IPS-18c (cell line): ENCODE data around the gene ST3GAL6.

ENCODE experiments used
- H3K4me3 ChIP-seq: 2 replicates; pipeline ENCODE4 v1.7.0; 2013; ENCODE audit warnings: low read depth, mild to moderate bottlenecking, low read length, moderate library complexity; ENCODE audit not compliant: insufficient read depth
- H3K9me3 ChIP-seq: one replicate; pipeline ENCODE4 v1.6.1; 2013; ENCODE audit warnings: mild to moderate bottlenecking, low read length, moderate library complexity; ENCODE audit not compliant: control insufficient read depth, insufficient read depth

ST3GAL6 gene, protein sequence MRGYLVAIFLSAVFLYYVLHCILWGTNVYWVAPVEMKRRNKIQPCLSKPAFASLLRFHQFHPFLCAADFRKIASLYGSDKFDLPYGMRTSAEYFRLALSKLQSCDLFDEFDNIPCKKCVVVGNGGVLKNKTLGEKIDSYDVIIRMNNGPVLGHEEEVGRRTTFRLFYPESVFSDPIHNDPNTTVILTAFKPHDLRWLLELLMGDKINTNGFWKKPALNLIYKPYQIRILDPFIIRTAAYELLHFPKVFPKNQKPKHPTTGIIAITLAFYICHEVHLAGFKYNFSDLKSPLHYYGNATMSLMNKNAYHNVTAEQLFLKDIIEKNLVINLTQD

DNA sequence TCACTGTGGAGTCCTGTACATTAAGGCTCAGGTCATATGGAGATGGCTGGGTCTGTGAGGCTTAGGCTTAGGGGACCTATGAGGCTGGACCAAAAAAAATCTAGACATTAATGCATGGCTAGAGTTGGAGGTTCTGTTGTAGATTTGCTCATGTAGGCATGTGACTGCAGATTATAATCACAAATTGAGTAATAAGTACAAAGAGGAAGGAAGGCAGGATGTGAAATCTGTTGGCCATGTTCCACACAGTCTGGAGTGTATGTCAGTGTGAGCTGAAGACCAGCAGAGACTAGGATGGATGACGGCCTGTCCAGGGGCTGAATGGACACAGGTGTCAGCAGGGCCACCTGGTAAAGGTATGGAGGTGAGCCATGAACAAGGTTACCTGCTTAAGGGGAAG lies at the start of gene ST3GAL6:
Gene ST3GAL6, plus strand, starts transcription at position 265 of the 400 bp plus-strand sequence. CDS start 5,101 bp downstream, outside the sequence.
- Histone ChIP-seq H3K4me3 (no peak within 1 kb of the TSS), H3K9me3 (no peaks in the 10 kb centered on the region)

DNA sequence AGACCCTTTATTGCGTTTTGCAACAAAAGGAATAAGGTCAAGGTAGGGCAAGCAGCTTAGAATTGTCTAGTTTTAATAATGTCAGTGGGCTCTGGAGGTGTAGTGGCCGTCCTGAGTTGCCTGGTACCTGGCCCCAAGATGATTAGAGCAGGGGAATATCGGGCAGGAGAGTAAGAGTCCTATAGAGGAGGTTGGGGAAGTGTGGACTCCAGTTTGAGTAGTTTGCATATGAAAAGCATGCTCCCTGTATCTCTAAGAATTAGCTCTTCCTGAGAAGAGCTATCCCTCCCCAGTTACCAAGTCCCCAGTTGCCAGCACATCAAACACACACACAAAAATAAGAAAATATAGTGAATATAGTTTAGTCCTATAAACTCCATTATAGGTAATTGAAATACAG lies 49.2 kb upstream of the ST3GAL6 start:
- Histone ChIP-seq H3K4me3 (no peak overlapping the region), H3K9me3 (no peaks in the 10 kb centered on the region)

DNA sequence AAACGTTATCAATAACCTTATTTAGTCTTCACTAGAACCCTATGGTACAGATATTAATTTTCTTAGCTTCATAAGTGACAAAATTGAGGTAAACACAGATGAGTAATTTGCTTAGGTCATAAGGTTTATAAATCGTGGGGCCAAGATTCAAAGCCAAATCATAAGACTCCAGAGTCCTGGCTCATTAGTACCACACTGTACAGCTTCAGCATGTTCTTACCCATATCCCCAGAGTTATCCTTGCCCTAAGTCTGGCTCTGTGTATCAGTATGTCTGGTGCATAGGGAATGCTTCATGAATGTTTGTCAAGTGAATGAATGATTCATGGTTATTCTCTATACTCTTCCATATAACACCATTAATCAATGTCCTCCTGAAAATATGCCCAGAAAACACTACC lies 45.6 kb upstream of the ST3GAL6 start:
- Histone ChIP-seq H3K9me3 (no peaks in the 10 kb centered on the region), H3K4me3 (no peak overlapping the region)

DNA sequence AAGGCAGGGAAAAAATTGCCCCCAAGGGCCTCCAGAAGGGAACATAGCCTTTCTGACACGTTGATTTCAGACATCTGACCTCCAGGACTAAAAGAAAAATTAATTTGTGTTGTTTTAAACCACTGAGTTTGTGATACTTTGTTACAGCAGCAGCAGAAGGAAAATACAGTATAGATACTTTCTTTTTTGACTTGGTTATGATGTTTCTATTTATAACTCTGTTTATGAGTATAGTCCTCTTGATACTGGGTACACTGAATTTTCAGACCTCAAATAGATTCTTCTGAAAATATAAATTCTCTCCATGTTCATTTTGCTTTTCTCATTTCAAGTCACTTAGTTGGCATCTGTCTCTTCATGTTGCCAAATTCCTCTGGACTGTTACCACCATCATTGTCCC lies 44.4 kb upstream of the ST3GAL6 start:
- no peaks in the 10 kb centered on the region for H3K9me3 ChIP-seq

DNA sequence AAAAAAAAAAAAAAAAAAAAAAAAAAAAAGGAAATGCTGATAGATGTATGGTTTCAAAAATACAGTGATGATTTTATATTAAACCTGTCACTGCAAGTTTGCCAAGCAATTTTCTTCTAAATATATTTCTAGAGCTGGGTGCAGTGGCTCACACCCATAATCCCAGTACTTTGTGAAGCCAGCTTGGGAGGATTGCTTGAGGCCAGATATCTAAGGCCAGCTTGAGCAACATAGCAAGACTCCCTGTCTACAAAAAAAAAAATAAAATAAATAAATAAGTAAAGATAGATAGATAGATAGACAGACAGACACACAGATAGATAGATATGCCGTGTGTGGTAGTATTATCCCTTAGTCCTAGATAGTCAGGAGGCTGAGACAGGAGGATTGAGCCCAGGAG lies 41.4 kb upstream of the ST3GAL6 start:
- no peak overlapping the region for H3K4me3 ChIP-seq
- no peaks in the 10 kb centered on the region for H3K9me3 ChIP-seq

More for the DNA sequence above, 44.4 kb upstream of the ST3GAL6 start:
- H3K4me3 ChIP-seq: no peak overlapping the region

DNA sequence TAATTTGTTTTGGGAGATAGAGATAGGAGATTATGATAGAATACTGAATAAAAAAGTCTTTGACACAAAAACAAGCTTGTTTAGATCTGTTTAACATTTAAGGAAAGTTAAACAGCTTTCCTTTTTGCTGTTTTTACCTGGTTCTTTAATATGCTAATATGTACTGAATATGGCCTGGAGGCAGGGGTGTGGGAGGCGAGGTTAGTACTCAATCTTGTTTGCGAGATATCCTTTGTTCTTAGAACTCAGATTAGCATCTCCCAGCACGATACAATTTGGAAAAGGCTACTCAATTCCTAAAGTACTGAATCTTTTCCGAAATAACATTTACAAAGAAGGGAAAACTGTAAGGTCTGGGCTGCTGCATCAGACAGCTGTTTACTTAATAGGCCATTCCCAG lies 40.8 kb upstream of the ST3GAL6 start:
- H3K4me3 ChIP-seq: no peak overlapping the region
- no peaks in the 10 kb centered on the region for H3K9me3 ChIP-seq

DNA sequence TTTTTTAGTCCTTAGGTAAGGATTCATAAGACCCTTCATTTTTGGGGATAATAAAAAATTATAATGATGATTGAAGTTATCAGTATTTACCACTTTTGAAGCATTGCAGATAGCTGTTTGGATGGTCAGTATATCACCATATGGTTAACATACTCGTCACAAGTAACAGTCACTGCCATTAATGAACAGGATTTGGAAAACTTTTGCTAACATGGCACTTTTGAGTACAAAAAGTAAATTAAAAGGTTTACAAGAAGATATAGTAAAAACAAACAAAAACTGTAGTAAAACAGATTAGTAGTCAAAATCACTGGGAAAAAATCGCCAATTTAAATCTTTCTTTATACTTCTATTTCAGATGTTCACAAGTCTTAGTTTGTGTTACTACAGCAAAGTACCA lies 37.8 kb upstream of the ST3GAL6 start:
- no peak overlapping the region for H3K4me3 ChIP-seq
- H3K9me3 ChIP-seq: no peaks in the 10 kb centered on the region

DNA sequence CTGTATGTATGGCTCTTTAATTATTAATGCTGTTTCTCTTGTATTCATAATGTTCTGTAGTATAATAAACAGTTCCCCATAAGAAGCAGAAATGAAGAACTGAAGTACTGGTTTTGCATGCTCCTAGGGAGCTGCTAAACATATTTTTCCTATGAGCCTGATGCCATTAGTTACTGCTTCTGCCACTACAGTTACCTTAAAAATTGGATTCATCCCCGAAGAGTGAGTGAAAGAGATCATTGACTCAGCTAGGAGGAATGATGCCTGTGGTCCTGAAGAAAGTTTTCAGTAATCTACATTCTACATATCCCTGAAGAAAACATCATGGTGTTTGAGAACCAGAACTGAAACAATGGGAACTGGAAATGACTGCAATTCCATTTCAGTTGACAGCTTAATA lies 37.1 kb upstream of the ST3GAL6 start:
- H3K4me3 ChIP-seq: no peak overlapping the region

DNA sequence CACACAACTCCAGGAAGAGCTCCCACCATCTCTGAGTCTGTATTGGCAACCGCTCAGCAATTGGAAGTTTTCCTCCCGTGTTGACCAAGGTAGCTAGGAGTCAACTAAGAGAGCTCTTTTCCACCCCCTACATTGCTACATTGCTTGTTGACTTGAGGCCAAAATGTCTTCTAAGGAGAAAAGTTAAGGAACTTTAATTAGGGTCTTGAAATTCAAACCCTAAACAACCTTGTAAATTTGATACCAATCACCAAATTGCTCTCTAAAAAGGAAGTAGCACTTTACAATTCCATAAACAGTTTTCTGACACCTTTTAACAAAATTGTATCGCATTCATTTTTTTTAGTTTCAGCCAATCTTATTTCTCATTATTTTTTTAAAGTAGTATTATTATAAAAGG lies 35.5 kb upstream of the ST3GAL6 start:
- no peaks in the 10 kb centered on the region for H3K9me3 ChIP-seq

More for the DNA sequence above, 37.1 kb upstream of the ST3GAL6 start:
- H3K9me3 ChIP-seq: no peaks in the 10 kb centered on the region

DNA sequence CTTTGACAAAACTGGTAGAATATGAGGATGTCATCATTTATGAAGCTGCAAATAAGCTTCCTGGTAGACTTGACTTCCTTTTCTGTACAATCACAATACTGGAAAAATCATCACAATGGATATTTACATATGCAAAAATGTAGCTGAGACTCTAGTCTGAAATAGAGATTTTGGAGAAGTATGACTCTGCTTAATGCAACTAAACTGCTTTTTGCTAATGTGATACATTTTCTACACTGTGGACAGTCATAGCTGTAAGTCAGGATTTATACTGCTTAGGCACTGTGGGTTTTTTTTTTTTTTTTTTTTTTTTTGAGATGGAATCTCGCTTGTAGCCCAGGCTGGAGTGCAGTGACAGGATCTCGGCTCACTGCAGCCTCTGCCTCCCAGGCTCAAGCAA lies 34.5 kb upstream of the ST3GAL6 start:
- H3K9me3 ChIP-seq: no peaks in the 10 kb centered on the region
- no peak overlapping the region for H3K4me3 ChIP-seq

More for the DNA sequence above, 35.5 kb upstream of the ST3GAL6 start:
- H3K4me3 ChIP-seq: no peak overlapping the region

DNA sequence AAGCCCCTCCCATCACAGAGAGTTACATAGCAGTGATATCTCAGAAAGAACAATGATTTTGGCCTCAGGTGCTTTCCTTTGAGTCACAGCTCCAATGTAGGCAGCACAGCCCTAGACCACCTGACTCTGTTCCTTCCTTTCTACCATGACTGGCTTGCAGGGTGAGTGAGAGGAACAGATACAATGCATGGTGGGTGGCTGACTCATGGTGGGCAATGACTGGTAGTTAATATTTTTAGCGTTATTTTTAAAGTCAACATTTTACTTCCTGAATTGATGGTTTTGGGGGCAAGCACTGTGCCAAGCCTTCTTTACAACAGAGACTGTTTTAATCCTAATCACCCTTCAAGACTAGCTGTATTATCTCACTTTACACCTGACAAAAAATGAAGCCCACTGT lies 32.8 kb upstream of the ST3GAL6 start:
- Histone ChIP-seq H3K4me3 (no peak overlapping the region), H3K9me3 (no peaks in the 10 kb centered on the region)

DNA sequence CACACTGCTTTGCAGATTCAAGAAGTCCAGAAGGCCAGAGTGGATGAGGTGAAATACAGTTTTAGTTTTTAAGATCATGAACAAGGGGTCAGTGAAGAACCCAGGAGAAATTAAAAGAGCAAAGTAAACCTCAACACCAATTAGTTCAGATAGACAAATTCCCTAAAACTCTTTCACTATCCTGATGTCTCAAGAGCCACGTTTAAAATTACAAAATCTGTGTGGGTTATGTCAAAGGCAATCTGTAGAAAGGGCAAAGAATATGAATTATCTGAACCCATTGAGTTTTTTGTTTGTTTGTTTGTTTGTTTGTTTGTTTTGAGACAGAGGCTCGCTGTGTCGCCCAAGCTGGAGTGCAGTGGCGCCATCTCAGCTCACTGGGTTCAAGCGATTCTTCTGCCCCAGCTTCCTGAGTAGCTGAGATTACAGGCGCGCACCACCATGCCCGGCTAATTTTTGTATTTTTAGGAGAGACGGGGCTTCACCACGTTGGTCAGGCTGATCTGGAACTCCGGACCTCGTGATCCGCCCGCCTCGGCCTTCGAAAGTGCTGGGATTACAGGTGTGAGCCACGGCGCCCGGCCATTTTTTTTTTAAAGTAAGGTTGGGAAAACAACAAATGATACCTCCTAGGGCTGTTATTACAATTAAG lies 32.1 kb upstream of the ST3GAL6 start:
- no peak overlapping the region for H3K4me3 ChIP-seq
- H3K9me3 ChIP-seq: no peaks in the 10 kb centered on the region

DNA sequence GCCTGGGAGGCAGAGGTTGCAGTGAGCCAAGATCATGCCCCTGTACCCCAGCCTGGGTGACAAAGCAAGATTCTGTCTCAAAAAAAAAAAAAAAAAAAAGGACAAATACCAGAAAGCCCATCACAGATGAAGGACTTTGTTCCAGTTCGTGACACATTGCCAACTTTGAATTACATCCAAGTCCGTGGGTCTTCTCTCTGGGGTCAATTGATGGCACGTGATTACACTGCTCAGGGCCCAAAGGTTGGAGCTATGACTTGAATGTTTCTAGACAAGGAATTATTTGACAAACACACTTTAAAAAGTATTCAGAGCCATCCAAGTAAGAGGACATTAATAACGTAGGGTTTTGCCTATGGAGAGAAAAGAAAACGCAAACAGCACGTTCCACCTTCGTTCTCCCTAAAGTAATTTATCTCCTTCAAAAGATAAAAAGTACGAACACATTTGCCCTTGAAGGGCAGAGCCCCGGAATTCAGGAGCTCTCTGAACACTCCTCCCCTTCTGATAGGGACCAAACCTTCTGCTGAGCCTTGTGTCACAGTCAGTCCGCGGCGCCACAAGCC lies 31.3 kb upstream of the ST3GAL6 start:
- no peaks in the 10 kb centered on the region for H3K9me3 ChIP-seq
- H3K4me3 ChIP-seq: peak overlapping the region; percentile 81

DNA sequence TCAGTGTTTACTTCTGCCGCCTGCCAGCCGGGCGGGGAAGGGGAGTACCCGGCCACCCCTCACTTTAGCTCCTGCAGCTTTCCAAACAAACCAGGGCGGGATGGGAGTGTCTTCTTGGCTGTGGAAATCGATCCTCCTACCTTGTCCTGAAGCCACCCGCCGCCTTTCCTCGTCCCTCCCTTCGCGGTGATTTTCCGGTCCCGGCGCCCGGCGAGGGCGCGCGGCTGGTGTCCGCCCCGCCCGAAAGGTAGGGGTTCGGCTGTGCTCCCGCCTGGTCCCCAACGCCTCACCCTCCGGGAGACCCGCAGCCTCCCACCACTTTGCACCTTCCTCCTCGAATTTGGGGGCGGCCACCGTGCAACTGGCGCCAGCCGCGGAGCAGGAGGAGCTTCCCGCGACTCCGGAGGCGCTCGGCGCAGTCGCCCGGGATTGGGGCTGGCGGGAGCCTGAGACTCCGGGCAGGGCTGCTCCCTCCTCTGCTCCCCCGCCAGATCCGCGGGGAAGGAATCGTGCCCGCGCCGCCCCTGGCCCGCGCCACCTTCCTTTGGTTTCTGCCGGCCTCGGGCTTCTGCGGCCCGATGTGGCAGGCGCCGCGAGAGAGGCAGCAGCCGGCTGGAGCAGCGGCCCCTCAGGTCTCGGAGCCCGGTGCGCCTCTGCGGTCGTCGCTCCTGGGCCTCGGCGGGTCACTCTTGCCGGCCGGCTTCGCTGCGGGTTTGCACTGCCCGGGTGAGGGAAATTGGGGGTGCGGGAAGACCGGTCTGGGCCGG lies 30.7 kb upstream of the ST3GAL6 start:
- H3K4me3 ChIP-seq: peak overlapping the region; percentile 81
- H3K9me3 ChIP-seq: no peaks in the 10 kb centered on the region

DNA sequence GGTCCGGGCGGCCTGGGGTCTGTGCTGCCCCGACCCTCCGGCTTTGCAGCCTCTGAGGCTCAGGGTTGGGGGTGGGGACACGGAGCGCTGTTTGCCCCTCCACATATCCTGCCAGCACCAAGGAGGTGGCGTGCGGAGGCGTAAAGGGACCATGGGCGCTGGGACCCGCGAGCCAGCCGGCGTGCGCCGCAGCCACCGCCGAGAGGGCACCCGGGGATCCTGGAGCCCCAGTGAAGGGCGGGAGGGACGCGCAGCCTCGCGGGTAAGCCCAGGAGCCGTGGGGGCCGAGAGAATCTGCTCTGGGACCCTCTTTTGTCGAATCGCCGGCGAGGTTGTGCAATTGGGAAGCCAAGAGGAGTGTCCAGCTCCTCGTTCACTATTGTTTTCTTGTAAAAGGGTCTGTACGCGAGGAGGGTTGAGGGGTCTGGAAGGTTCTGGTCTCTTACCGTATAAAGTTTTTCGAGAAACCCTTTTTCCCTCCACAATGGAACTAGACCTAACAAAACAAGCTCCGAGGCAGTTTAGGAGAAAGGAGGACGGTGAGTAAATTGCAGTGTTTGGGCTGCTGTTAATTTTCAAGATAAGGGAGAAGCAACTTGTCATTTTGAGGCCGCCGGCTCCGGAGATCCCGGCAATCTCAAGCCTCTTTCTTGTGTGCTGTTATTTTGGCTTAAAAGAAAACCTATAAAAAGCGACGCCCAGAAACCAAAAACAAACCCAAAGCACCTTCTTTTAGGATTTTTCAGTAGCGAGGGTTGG lies 29.9 kb upstream of the ST3GAL6 start:
- Histone ChIP-seq H3K9me3 (no peaks in the 10 kb centered on the region), H3K4me3 (peak overlapping the region; percentile 81)

DNA sequence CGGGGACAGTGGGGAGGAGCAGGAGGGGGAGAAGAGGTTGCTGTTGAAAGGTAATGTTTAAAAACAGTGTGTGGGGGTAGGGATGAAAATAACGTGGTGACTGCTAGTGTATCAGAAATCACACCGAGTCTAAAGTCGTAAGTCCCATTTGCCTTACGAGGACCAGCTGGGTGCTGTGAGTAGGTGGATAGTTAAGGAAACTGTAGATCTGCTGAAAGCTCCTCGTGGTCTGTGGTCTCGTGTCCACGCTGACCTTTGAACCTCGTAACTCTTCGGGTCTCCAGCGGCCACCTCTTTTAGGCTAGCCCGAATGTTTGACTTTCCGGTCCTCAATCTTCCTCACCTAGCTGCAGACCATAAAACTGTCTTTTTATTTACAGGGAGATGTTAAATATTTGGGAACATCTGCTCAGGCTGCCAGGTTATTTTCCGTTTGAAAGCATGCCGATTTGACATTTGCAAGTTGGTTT lies 29.3 kb upstream of the ST3GAL6 start:
- Histone ChIP-seq H3K4me3 (peak overlapping the region; percentile 81), H3K9me3 (no peaks in the 10 kb centered on the region)

DNA sequence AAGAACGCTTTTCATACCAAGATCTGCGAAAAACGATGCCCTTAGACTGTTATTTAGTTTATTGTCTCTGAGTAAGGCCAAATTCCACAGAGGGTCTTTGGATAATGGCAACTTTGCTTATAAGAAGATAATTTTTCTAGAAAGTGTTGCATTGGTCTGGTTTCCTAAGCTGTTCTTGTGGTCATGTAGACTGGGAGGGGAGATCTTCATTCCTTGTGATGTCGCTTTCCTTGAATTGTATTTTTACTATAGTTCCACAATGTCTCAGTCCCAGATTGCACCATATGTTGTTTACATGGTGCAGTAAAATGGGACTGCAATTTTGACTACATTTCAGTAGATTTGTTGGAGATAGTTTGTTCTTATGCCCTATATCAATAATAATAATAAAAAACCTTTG lies 28.8 kb upstream of the ST3GAL6 start:
- Histone ChIP-seq H3K9me3 (no peaks in the 10 kb centered on the region), H3K4me3 (no peak overlapping the region)
